Fibroblast of lung (primary cell): ENCODE data around the gene KCNH6. TPM values are rescaled to one million over a fixed set of nuclear protein-coding genes. Genes with fewer than 3 reads are reported as not detected.

Experiments
- DNase-seq, 2 donors: peaks; one replicate each; pipeline versions ENCODE4 v3.0.0 to v3.0.0-alpha.2; 2010; ENCODE audit warnings: low read depth in 2 of 2
- H2AFZ ChIP-seq: 2 replicates; pipeline ENCODE4 v1.5.1; 2012; ENCODE audit warnings: low read length, control low read depth, inconsistent platforms
- H3K27ac ChIP-seq: 2 replicates; pipeline ENCODE4 v1.5.1; 2011; ENCODE audit warnings: low read length, control low read depth; ENCODE audit not compliant: insufficient read depth
- H3K27me3 ChIP-seq: 2 replicates; pipeline ENCODE4 v1.5.1; 2011; ENCODE audit warnings: mild to moderate bottlenecking, low read length; ENCODE audit not compliant: control insufficient read depth, insufficient read depth
- H3K36me3 ChIP-seq: 2 replicates; pipeline ENCODE4 v1.5.1; 2011; ENCODE audit warnings: low read length; ENCODE audit not compliant: control insufficient read depth, insufficient read depth
- H3K4me1 ChIP-seq: 2 replicates; pipeline ENCODE4 v1.5.1; 2011; ENCODE audit warnings: low read length; ENCODE audit not compliant: control insufficient read depth, insufficient read depth; ENCODE audit errors: extremely low read depth
- H3K4me2 ChIP-seq: 2 replicates; pipeline ENCODE4 v1.5.1; 2011; ENCODE audit warnings: low read length, control low read depth; ENCODE audit not compliant: insufficient read depth; ENCODE audit errors: extremely low read depth
- H3K4me3 ChIP-seq, 4 experiments: fragments of 200-600 bp in 1 of 4; sonication (generic) in 1 of 4; replicated peaks in 1 of 4; 2 replicates each; pipeline ENCODE4 v1.5.1; 2011 to 2016; ENCODE audit warnings: low read length in 4 of 4, low read depth in 3 of 4, mild to moderate bottlenecking in 3 of 4, control low read depth in 2 of 4, inconsistent platforms in 1 of 4, mixed read lengths in 1 of 4; ENCODE audit not compliant: insufficient read depth in 1 of 4; ENCODE audit errors: control extremely low read depth in 1 of 4
- H3K79me2 ChIP-seq: 2 replicates; pipeline ENCODE4 v1.5.1; 2012; ENCODE audit warnings: mild to moderate bottlenecking, low read length, inconsistent platforms; ENCODE audit not compliant: control insufficient read depth, insufficient read depth
- H3K9ac ChIP-seq: 2 replicates; pipeline ENCODE4 v1.5.1; 2011; ENCODE audit warnings: mild to moderate bottlenecking, low read length, control low read depth; ENCODE audit not compliant: insufficient read depth
- H3K9me3 ChIP-seq: 2 replicates; pipeline ENCODE4 v1.5.1; 2012; ENCODE audit warnings: low read depth, low read length; ENCODE audit not compliant: control insufficient read depth, insufficient read depth
- H4K20me1 ChIP-seq: 2 replicates; pipeline ENCODE4 v1.5.1; 2011; ENCODE audit warnings: low read length; ENCODE audit not compliant: control insufficient read depth, insufficient read depth; ENCODE audit errors: extremely low read depth
- CTCF ChIP-seq, 2 donors: IDR thresholded peaks in 1 of 2; conservative IDR thresholded peaks in 1 of 2; 1 replicate in 1 of 2; 2 replicates in 1 of 2; pipeline ENCODE4 v1.5.1; 2011 to 2012; ENCODE audit warnings: low read length in 2 of 2, control low read depth in 1 of 2, inconsistent platforms in 1 of 2, low read depth in 1 of 2, mild to moderate bottlenecking in 1 of 2
- EZH2 ChIP-seq: IDR thresholded peaks from 2 replicates; pipeline ENCODE4 v1.5.1; 2012; ENCODE audit warnings: low read length, control low read depth, mild to moderate bottlenecking; ENCODE audit errors: missing control alignments
- polyA plus RNA-seq, 2 donors: library from polyadenylated mRNA; depleted of rRNA in 1 of 2; stranded (reverse) in 1 of 2; unstranded in 1 of 2; fragments of >200 nt; gene quantifications; 2 replicates each; pipeline ENCODE4 v1.2.1, GENCODE V29; 2011 to 2012; ENCODE audit warnings: missing spikeins in 1 of 2
- total RNA-seq: library from RNA; depleted of rRNA; stranded (reverse); fragments of >200 nt; gene quantifications from 2 replicates; pipeline ENCODE4 v1.2.1, GENCODE V29; 2014

KCNH6 gene
- total and polyA plus RNA-seq, 2 donors (not counting 1 experiment from before 2014, with no cell fraction given) = not detected

- Histone ChIP-seq H2AFZ (no peak overlapping the region), H3K27me3 (peaks cover 2% of the 10 kb centered on the region), H3K9me3 (no peaks in the 10 kb centered on the region), H3K4me2 (no peak overlapping the region), H4K20me1 (no peaks in the 10 kb centered on the region), H3K4me1 (no peaks in the 10 kb centered on the region), H3K79me2 (no peaks in the 10 kb centered on the region), H3K36me3 (no peaks in the 10 kb centered on the region), H3K4me3 (no peak overlapping the region), H3K27ac (no peak overlapping the region), H3K9ac (no peak overlapping the region)
- no peak for DNase-seq
- TF ChIP-seq EZH2 = no peak
- TF ChIP-seq CTCF (conservative IDR thresholded peaks at IDR 0.05 in 1 of 2, IDR thresholded peaks at IDR 0.05 in 1 of 2; ENCODE audit: low read depth in 1 of 2, low read length in 2 of 2) = no peak
Measured at GRCh38 chr17:63519116-63519881, 3.9 kb upstream of the KCNH6 start.

- Histone ChIP-seq H2AFZ (no peak overlapping the region), H3K4me2 (no peak overlapping the region), H4K20me1 (no peaks in the 10 kb centered on the region), H3K27ac (no peak overlapping the region), H3K36me3 (no peaks in the 10 kb centered on the region), H3K27me3 (no peaks in the 10 kb centered on the region), H3K4me3 (no peak overlapping the region), H3K79me2 (no peaks in the 10 kb centered on the region), H3K9me3 (no peaks in the 10 kb centered on the region), H3K4me1 (no peaks in the 10 kb centered on the region), H3K9ac (no peak overlapping the region)
- no peak for DNase-seq
- TF ChIP-seq EZH2 (no peak), CTCF (conservative IDR thresholded peaks at IDR 0.05 in 1 of 2, IDR thresholded peaks at IDR 0.05 in 1 of 2; ENCODE audit: low read depth in 1 of 2, low read length in 2 of 2) (no peak)
Measured at GRCh38 chr17:63519972-63520882, 2.9 kb upstream of the KCNH6 start.

GRCh38 chr17:63524051-63524450 is 893 bp downstream of the KCNH6 start:
- no peak for TF ChIP-seq CTCF (conservative IDR thresholded peaks at IDR 0.05 in 1 of 2, IDR thresholded peaks at IDR 0.05 in 1 of 2; ENCODE audit: low read depth in 1 of 2, low read length in 2 of 2)
- TF ChIP-seq EZH2 = no peak
- peaks cover 5% of the 10 kb centered on the region for H3K27me3 ChIP-seq
- no peaks in the 10 kb centered on the region for H4K20me1 ChIP-seq
- H3K4me2 ChIP-seq = no peak overlapping the region
- no peaks in the 10 kb centered on the region for H3K36me3 ChIP-seq
- no peak overlapping the region for H2AFZ ChIP-seq
- H3K4me1 ChIP-seq = no peaks in the 10 kb centered on the region
- H3K27ac ChIP-seq = no peak overlapping the region
- H3K9me3 ChIP-seq = no peaks in the 10 kb centered on the region
- no peak for DNase-seq
- H3K4me3 ChIP-seq = no peak overlapping the region
- H3K79me2 ChIP-seq = no peaks in the 10 kb centered on the region
- no peak overlapping the region for H3K9ac ChIP-seq
